ENCODE data around the gene SFXN3.

Gene SFXN3

GRCh38 chr10:101060951-101061623 is 30.1 kb downstream of the SFXN3 start:
- peak; percentile 92 to 94 for DNase-seq

DNA sequence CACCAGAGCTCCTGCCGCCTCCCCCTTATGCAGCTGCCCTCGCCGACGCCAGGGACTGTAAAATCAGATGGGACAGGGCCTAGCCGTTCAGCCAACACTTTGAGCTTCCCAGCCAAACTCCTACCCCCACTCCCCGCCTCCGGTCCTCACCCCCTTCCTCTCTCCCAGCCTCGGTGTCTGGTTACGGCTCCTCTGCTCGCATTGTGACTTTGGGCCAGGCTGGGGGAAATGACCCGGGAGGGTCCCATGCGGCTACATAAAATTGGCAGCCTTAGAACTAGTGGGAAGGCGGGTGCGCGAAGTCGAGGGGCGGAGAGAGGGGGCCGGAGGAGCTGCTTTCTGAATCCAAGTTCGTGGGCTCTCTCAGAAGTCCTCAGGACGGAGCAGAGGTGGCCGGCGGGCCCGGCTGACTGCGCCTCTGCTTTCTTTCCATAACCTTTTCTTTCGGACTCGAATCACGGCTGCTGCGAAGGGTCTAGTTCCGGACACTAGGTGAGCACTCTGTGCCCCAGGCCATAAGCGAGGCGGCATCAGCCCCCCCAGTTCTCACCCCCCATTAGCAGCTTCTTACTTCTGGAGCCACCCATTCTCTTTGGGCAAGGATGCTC is 30.7 kb downstream of the SFXN3 start, which contains the start of gene KAZALD1:
Gene KAZALD1, plus strand, starts transcription at position 366 of the 608 bp plus-strand sequence. CDS start 604 bp downstream, outside the sequence.
- DNase-seq = no peak

DNA sequence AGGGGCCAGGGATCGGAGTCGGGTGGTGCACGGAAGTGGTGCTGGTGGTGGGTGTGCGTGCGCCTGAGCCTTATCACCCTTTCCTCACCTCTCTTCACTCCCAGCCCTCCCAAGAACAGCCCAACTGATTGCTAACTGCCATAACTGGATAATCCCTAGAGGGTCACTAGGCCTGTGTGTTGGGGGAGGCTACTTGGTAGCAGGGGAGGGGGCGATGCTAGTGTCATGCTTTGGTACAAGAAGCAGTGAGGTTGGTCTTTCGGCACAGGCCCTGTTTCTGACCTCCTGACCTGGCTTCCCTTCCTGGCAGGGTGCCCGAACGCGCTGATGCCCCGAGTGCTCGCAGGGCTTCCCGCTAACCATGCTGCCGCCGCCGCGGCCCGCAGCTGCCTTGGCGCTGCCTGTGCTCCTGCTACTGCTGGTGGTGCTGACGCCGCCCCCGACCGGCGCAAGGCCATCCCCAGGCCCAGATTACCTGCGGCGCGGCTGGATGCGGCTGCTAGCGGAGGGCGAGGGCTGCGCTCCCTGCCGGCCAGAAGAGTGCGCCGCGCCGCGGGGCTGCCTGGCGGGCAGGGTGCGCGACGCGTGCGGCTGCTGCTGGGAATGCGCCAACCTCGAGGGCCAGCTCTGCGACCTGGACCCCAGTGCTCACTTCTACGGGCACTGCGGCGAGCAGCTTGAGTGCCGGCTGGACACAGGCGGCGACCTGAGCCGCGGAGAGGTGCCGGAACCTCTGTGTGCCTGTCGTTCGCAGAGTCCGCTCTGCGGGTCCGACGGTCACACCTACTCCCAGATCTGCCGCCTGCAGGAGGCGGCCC is 31.4 kb downstream of the SFXN3 start:
- peak; percentile 61 to 70 for DNase-seq

DNA sequence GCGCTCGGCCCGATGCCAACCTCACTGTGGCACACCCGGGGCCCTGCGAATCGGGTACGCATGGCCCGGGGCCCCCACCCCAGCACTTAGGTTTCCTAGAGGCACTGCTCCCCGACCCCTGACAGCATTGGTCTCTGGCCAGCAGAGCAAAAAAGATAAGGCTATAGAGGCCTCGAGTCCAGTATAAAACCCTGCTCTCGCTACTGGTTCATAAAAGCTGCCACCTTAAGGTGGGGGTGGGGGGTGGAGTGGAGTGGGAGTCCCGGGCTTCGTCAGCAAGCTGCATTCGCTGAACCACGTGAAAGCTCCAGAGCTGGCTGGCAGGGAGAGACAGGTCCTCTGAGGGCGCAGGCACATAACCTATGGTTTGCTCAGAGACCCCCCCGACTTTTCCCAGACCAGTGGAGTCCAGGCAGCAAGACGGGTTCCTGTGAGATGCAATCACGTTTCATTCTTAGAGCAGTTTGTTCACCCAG is 32.1 kb downstream of the SFXN3 start:
- no peak for DNase-seq

GRCh38 chr10:101063548-101064414 is 32.7 kb downstream of the SFXN3 start:
- no peak for DNase-seq

GRCh38 chr10:101064415-101065030 is 33.5 kb downstream of the SFXN3 start:
- DNase-seq = no peak

DNA sequence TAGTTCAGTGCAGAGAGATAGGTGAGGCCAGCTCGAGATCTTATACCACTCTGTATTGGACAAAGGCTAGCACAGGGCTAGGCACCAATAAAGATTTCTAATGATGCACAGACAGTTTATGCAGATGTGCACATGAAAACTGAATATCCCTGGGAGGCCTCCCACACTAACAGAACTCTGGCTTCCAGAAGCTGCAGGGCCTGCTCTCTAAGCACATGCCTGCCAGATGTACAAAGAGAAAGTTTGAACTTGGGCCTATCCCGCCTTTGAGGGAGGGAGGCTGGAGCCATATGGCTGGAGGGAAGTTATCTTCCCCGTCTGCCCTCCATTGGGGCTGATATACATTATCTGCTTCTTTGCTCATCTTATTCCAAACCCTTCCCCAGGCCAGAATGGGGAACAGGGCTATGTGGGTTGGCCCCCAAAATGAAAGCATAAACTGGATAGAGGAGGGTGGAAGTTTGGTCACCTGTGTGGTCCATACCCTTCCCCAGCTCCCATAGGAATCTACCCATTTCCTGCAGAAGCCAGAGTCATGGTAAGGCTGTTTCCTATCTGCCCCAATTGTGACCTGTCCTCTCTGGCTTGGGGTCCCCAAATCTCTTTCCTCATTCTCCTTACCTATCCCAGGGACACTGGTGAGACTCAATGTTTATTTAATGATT is 34.6 kb downstream of the SFXN3 start:
- DNase-seq = no peak

DNA sequence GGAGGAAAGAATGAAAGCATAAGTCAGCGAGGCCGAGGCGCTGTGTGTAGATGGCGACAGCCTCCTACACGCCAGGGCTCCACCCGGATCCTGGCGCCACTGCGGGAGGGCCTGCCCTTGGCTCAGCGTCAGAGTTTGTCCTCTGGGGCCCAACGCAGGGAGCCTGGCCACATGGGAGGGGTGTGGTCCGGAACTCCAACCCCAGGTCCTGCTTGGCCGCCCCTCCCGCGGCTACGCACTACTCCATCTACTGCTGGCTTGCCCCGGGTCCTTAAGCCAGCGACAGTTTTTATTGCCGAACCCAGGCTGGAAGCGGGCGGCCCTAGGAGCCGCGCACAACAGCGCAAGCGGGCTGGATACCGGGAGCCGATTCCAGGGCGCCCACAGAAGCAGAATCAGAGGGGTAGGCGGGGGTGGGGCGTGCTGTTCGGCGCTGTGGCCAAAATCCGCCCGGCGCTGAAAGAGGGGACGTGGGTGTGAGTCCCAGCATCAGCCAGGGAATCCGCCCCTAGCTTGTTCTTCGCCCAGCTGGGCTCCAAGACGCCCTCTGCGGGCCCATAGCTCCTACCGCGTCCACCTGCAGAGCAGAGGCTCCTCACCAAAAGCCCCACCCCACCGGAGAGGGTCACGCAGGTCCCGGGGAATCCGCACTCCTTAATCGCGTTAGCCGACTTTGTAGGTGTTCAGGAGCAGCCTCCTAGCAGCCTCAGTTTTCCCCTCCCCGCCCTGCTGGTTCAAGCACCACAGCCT is 35.3 kb downstream of the SFXN3 start:
- peak; percentile 48 to 67 for DNase-seq

- DNase-seq = no peak
Observed at GRCh38 chr10:101066896-101067355, 35.9 kb downstream of the SFXN3 start.

GRCh38 chr10:101067356-101068083 is 36.5 kb downstream of the SFXN3 start:
- peak; percentile 84 to 90 for DNase-seq

DNA sequence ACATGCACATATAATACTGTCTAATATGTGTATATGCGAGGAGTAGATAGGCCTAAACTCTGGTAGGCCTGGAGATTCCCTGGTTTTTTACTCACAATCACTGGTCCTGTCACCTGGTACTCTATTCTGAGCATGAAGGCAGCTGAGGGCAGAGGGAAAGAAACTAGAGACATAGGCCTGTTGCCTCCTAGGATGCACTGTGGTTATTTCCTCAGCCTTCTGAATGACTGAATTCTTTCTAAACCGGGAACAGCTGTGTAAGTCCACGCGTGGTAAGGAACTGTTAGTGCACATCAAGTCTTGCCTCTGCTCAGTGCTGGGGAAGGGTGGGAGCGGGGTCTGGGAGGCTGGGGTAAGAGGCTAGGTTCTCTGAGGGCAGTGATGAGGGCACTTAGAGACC is 38.4 kb downstream of the SFXN3 start:
- no peak for DNase-seq

DNA sequence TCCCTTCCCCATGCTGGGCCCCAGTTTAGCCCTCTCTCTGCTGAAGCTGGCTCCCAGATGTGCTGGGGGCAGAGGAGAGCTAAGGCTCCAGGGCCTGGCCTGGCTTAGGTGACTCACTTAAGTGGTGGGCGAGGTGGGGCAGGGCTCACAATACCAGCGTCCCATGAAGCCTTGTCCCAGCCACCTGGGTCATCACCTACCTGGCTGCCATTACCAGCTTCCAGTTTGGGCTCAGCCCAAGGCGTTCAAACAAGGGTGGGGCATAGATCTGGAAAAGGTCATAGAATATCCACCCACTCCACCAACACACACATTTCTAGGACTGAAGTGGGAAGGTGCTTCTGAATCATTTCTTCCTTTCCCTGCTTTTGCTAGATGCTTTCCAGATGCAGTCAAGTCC is 39.1 kb downstream of the SFXN3 start:
- DNase-seq = no peak

GRCh38 chr10:101071267-101071884 is 40.3 kb downstream of the SFXN3 start:
- peak; percentile 19 to 38 for DNase-seq

- no peak for DNase-seq
Observed at GRCh38 chr10:101071885-101072433, 40.9 kb downstream of the SFXN3 start.

- DNase-seq = no peak
Observed at GRCh38 chr10:101072923-101073322, 41.9 kb downstream of the SFXN3 start.

GRCh38 chr10:101073631-101074030 is 42.6 kb downstream of the SFXN3 start:
- DNase-seq = no peak

DNA sequence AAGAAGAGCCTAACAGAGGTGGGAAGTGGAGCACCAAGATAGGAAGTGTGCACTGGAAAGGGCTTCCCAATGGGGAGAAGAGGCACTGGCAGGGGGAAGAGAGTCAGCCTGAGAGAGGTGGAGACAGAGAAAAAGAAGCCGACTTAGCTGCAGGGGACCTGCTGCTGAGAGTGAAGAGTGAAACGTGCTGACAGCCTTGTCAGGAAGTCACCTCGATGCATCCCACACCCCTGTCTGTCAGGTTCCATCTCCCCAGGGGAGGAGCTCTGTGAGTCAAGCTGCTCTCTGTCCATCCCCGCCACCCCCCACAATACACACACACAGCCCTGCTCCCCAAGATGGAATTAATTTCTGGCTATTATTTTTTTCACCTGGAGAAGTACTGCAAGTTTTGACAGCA is 44.7 kb downstream of the SFXN3 start:
- DNase-seq = no peak

DNA sequence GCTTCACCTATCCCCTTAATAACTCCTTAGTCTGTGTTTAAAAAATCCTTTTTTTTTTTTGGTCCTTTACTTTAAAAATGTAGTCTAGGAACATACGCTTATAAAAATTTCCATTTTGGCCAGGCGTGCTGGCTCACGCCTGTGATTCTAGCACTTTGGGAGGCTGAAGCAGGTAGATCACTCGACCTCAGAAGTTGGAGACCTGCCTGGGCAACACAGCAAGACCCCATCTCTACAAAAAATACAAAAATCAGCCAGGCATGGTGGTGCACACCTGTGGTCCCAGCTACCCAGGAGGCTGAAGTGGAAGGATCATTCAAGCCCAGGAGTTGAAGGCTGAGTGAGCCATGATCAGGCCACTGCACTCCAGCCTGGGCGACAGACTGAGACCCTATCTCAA is 45.6 kb downstream of the SFXN3 start:
- no peak for DNase-seq

- DNase-seq = no peak
Observed at GRCh38 chr10:101079874-101080273, 48.8 kb downstream of the SFXN3 start.

Measured in activated CD4-positive, alpha-beta T cell treated with anti-CD3 and anti-CD28 coated beads, Interleukin-2, amount 50 U/mL, for 48 hours (primary cell).